ENCODE results near the gene GPRC5C.

The GPRC5C gene

DNA sequence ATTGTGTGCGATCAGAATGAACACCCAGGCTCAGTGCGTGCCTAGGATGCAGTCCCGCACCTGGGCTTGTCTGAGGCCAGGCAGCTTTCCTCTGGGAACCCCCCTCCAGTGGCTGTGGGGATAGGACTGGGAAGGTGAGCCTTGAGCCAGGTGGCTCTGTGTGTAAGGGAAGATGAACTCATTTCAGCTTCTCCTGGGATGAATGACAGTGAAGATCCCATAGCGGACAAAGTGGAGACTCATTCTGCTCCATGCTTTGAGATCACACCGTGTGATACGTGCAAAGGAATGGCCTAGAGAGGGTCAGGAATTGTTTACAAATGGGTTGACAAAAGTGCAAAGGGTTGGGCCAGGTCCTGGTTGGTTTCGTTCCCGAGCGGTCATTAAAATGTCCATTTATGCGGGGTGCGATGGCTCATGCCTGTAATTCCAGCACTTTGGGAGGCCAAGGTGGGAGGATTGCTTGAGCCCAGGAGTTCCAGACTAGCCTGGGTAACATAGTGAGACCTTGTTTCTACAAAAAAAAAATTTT is 15.8 kb downstream of the GPRC5C start:
- no peak for DNase-seq

DNA sequence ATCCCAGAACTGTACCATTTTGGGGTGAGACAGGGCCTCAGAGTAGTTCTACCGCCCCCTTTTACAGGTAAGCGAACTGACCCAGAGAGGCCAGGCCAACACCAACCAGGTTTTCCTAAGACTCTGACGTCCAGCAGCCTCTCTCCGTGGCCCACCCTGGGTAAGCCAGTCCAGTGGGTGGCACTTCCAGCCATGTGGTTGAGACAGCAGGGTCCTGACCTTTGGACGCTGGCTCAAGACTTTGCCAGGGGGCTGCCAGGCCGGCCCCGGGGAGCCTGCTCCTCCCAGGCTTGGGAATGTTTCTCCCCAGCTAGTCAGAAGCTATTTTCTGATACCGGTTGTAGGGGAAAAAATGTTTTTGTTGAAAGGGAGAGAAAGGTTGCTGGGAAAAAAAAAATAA is 16.9 kb downstream of the GPRC5C start:
- in situ Hi-C loops (cut with MboI; ENCODE audit: low pct_unique_long_range_greater_than_20kb, low sequenced_read_pairs), result no loop called here
- no peak for DNase-seq

More for the DNA sequence above, 15.8 kb downstream of the GPRC5C start:
- in situ Hi-C loops (cut with MboI; ENCODE audit: low pct_unique_long_range_greater_than_20kb, low sequenced_read_pairs), result no loop called here

DNA sequence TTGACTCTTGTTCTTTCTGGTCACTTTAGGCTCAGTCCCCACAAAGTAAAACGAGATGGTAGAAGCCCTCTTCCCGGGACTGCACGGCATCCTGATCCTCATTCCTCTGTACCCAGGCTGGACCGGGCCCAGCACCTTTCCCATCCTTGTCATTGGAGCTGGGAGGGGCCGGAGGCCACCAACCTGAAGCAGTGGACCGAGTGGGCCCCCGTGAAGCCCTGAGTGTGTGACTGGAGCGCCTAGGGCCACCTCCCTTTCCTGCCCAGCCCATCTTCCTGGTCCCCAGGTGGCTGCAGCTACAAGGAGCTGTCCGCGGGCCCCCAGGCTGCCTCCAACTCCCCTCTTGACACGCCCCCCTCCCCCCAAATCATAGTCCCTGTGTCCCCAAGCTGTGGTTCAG is 17.4 kb downstream of the GPRC5C start:
- no peak for DNase-seq
- in situ Hi-C loops (cut with MboI; ENCODE audit: low pct_unique_long_range_greater_than_20kb, low sequenced_read_pairs), result no loop called here

DNA sequence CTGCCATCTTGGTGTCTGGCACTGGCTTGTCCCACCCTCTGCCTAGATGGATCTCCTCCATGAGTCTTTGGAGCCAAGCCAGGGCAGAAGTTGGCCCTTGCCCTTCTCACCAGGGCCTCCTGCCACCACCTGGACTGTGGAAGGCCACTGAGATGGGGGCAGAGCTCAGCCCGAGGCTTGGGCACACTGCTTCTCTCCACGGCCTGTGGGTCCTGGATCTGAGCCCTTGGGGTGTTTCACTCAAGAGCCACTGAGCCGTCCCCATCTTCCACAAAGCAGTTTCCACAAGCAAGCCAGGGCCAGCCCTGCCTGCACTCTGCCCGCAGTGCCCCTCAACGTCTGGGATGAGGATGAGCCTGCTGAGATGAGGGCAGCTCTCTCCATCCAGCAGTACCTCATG is 17.9 kb downstream of the GPRC5C start:
- in situ Hi-C loops (cut with MboI; ENCODE audit: low pct_unique_long_range_greater_than_20kb, low sequenced_read_pairs), result loop anchor here (10.0 kb wide), 1 partner anchor 75 kb away; no protein-coding TSS in a partner anchor
- DNase-seq, result no peak

DNA sequence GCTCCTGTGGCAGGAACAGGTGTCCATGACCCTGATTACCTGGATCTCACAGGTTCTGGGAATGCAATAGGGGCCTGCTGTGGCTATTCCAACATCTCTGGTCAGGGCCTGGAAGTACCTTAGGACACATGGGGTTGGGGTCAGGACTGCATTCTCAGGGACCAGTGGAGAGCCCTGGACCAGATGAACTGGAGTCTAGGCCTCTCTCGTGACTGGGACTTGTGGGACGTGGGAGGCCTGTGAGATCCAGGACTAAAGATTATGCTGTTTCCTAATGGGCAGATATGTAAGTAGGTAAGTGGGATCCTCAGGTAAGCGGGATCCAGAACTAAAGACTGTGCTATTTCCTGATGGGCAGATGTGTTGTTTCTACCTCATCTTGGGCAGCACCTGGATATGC is 18.3 kb downstream of the GPRC5C start:
- no peak for DNase-seq
- in situ Hi-C loops (cut with MboI; ENCODE audit: low pct_unique_long_range_greater_than_20kb, low sequenced_read_pairs), result loop anchor here (10.0 kb wide), 1 partner anchor 75 kb away; no protein-coding TSS in a partner anchor

DNA sequence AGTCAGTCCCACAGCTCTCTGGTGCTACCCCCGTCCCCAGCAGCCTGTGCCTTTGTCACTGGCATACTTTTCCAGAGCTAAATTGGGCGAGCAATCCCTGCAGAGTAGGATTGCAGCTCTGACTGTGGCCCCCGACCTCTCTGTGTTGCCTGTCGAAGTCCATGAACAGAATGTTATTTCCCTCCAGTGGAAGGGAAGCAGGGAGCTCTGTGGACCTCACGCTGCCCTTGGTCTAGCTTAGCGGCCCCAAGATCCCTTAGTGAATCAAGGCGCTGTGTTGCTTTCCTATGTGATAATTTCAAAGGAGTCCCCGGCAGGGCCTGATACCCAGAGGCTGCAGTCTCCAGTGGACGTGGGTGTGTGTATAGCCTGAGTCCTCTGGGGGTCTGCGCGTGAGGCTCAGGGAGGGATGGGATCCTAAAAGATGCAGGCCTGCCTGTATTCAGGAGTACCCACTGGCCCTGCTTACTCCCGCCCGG is 19.1 kb downstream of the GPRC5C start:
- DNase-seq, result no peak
- in situ Hi-C loops (cut with MboI; ENCODE audit: low pct_unique_long_range_greater_than_20kb, low sequenced_read_pairs), result loop anchor here (10.0 kb wide), 1 partner anchor 76 kb away; no protein-coding TSS in a partner anchor

DNA sequence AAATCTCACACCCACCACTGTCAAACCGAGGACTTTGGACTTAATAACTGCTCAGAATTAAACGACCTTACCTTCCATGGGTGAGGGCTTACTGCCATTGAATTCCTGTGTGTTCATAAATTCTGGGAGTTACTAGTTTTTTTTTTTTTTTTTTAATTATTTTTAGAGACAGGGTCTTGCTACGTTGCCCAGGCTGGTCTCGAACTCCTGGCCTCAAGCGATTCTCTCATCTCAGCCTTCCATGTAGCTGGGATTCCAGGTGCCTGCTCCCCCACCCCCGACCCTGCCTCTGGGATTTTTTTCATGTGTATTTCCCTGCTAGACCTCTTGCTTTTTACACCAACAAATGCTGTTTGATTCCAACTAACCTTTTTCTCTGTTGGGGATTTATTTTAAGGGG is 19.7 kb downstream of the GPRC5C start:
- in situ Hi-C loops (cut with MboI; ENCODE audit: low pct_unique_long_range_greater_than_20kb, low sequenced_read_pairs), result loop anchor here (10.0 kb wide), 1 partner anchor 77 kb away; no protein-coding TSS in a partner anchor
- no peak for DNase-seq

DNA sequence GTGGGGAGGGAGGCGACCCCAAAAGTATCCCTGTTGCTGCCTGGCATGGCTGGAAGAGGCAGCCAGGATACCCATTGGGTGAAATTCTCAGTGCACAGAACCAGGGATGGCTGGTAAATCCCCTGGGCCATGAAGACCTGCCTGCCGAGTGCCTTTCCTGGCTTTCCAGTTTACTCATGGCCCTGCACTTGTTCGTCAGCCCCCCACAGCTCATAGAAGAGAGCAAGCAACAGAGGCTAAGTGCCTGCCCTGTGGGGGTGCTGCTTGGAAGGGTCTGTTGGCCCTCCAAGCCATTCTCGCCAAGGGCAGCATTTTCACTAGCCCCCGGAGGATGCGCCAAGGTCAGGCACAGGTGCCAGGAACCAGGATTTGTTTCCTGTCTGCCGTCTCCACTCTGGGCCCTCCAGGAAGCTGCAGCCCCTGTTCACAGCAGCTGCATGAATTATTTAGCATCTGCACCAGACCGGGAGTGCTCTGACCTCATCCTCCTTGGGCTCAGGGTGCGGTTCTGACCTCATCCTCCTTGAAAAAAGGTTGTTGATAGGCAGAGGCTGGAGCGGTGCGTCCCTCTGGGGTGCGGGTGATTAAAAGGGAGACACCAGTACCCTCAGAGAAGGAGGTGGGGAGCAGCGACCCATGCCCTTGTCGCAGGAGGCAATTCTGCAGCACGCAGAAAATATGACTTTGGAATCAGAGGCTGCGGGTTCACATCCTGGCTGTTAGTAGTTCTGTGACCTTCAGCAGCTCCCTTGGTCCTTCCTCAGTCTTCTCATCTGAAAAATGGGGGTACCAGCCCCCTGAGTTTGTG is 20.3 kb downstream of the GPRC5C start:
- in situ Hi-C loops (cut with MboI; ENCODE audit: low pct_unique_long_range_greater_than_20kb, low sequenced_read_pairs), result loop anchor here (10.0 kb wide), 1 partner anchor 77 kb away; no protein-coding TSS in a partner anchor
- no peak for DNase-seq

DNA sequence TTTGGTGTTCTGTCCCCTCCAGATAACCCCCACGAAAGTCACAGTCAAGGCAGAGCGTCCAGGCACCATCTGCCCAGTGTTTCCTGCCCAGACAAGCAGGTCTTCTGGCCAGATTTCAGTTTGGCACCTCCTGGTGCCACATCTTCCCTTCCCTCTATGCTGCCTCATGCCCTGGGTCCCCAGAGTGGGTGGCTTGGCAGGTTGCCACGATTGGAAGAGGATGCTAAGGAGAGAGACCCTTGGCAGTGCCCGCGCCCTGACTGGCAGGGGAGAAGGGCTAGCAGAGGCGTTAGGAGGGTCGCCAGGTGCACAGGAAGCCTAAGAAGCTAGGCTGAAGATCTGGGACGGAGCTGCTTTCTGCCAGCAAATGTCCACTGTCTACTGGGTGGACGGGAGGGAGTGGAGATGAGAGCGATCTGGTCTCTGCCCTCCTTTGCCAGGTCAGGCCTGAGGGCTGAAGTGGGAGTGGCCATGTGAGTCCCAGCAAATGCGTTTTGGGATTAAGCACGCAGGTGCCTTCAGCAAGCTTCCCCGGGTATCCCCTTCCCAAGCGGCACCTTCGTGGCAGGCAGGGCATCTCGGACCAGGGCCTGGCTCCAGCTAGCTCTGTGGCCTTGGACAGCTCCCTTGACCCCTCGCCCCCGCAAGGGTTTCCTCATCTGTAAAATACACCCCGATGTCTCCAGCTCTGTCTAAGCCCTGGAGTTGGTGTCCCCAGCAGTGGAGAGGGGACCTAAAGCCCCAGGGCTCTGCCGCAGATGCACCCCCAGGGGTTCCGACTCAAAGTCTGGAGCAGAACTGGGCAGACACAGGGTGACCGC is 21.2 kb downstream of the GPRC5C start:
- in situ Hi-C loops (cut with MboI; ENCODE audit: low pct_unique_long_range_greater_than_20kb, low sequenced_read_pairs), result loop anchor here (10.0 kb wide), 1 partner anchor 78 kb away; no protein-coding TSS in a partner anchor
- no peak for DNase-seq

DNA sequence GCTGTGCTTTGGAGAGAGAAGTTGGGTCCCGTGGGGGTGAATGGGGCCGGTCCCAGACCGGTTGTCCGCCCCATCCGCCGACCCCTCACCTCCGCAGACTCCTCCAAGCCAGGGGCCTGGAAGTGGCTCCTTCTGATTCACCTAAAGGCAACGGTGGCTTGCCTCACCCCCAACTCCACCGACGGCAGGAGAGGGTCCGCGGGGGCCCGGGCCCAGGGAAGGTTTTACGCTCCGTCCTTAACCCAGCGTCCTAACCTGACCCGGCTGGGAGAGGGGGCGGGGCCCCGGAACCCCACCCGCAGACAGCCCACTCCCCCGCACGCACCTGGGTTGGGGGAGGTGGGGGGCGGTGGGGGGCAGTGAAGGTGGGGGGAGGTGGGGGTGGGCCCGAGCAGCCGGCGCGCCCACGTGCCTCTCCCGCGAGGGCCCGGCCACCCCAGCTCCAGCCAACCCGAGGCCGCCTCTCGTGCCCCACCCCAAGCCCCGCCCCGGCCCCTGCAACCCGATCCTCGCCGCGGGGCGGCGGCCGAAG is 21.8 kb downstream of the GPRC5C start:
- in situ Hi-C loops (cut with MboI; ENCODE audit: low pct_unique_long_range_greater_than_20kb, low sequenced_read_pairs), result loop anchor here (10.0 kb wide), 1 partner anchor 79 kb away; no protein-coding TSS in a partner anchor

DNA sequence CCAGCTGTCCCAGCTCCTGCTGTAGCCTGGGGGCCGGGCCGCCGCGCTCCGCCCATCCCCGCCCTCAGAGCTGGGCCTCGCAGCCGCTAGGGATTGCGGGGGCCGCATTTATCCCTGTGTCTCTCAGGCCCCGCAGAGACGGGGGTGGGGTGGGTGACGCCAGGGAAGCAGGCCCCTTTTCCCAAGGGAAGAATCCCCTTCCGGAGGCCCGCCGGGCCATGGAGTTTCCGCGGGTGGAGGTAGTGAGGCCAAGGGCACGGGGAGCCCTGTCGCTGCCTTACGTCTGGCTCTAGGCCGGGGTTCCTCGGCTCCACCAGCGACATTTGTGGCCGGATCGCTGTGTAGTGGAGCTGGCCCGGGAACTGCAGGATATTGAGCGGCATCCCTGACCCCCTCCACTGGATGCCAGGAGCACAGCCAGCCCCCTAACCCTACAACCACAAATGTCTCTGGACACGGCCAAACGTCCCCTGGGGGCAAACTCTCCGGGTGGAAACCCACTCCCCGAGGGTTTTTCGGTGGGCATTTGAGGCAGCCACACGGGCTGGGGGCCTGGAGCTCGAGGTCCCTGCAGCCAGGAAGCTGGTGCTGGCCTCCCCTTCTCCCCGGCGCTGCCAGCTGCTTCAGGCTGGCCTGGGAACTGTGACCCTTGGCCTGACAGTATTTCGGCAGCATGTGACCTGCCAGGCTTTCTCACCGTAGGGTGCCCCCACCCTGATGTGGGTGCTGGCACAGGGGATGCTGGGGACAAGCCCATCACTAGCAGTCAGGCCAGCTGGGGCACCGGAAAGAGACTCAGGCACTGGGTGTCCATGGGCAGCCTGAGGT is 22.5 kb downstream of the GPRC5C start:
- DNase-seq, result no peak
- in situ Hi-C loops (cut with MboI; ENCODE audit: low pct_unique_long_range_greater_than_20kb, low sequenced_read_pairs), result loop anchor here (10.0 kb wide), 1 partner anchor 80 kb away; no protein-coding TSS in a partner anchor

More for the DNA sequence above, 21.8 kb downstream of the GPRC5C start:
- DNase-seq, result peak; percentile 69

DNA sequence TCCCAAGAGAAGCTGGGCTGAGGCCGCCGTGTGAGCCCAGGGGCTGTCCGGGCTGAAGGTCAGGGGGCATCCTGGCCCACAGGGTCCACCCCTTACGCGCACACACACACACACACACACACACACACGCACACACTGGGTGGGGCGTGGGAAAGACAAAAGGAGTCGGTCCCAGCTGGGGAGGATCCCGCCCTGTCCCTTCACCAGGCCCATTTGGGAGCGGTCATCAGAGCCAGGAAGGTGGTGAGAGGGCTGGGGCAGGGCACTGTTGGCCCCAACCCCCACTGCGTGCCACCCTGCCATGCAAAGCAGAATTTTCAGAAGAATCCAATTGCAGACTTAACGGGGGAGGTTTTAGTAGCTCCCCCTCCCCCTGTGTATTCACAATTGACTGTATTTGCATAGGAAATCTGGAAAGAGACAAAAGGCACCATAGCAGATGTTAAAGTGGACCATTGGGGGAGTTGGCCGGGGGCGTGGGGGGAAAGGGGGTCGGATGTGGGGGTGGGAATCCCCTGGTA is 23.2 kb downstream of the GPRC5C start:
- no peak for DNase-seq
- in situ Hi-C loops (cut with MboI; ENCODE audit: low pct_unique_long_range_greater_than_20kb, low sequenced_read_pairs), result loop anchor here (10.0 kb wide), 1 partner anchor 80 kb away; no protein-coding TSS in a partner anchor

DNA sequence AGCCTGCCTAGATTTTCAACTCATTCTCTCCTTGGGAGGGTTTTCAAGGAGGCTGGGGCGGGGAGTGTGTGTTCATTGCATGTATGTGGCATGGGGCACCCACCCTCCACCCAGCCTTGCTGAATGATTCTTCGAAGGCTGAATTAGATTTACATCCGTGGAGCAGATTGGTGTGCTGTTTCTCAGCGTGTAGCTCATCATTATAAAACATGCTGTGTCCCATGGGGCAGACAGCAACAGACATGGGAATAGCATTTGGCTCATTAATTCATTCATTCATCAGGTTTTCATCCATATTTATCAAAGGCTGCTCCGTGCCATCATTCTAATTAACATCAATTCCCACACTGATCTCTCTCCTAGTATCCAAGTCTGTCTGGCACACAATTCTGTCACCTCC is 23.9 kb downstream of the GPRC5C start:
- in situ Hi-C loops (cut with MboI; ENCODE audit: low pct_unique_long_range_greater_than_20kb, low sequenced_read_pairs), result loop anchor here (10.0 kb wide), 1 partner anchor 81 kb away; no protein-coding TSS in a partner anchor
- DNase-seq, result no peak

DNA sequence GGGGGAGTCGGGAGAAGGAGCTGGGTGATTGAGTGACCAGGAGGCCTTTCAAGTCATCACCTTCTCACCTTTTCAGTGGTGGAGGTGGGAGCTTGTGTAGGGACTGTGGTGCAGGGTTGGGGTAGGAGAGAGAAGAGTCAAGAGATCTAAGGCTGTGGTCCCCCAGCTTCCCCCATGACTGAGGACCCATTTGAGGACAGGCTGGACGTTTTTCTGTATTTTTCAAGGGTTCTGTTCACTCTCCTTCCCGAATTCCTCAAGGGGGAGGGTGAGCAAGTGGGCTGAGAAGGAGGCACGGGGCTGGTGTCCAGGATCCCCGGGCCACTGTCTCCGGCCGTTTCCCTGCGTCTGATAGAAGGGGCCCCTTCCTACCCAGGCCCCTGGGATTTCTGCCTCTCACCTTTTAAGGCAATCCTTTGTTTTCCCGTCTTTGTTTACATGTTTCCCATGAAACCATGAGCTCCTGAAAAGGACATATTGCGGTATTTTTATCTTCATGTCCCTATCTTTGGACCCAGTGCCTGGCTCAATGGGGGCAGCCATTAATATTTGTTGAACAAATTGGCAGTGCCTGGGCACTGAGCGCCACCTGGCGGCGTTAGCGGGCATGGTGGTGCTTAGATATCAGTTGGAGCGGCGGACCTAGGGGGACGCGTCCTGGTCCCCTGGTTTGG is 25.4 kb downstream of the GPRC5C start:
- peak; percentile 74 for DNase-seq
- in situ Hi-C loops (cut with MboI; ENCODE audit: low pct_unique_long_range_greater_than_20kb, low sequenced_read_pairs), result loop anchor here (10.0 kb wide), 1 partner anchor 82 kb away; no protein-coding TSS in a partner anchor

DNA sequence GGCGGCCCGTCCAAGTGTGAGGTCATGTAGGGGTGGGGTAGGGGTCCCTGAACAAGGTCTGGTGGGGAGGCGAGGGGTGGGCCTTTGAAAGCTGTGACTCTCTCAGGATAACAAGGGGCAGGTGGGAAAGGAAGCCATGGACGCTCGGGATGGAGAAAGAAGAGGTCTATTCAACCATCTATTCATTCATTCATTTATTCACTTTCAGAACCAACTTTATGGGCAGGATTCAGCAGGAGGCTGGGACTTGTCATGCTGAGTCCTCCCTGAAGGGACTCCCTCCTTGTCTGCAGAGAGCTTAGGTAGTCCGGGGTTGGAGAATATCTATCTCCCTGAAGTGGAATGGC is 25.9 kb downstream of the GPRC5C start:
- no peak for DNase-seq
- in situ Hi-C loops (cut with MboI; ENCODE audit: low pct_unique_long_range_greater_than_20kb, low sequenced_read_pairs), result loop anchor here (10.0 kb wide), 1 partner anchor 83 kb away; no protein-coding TSS in a partner anchor

DNA sequence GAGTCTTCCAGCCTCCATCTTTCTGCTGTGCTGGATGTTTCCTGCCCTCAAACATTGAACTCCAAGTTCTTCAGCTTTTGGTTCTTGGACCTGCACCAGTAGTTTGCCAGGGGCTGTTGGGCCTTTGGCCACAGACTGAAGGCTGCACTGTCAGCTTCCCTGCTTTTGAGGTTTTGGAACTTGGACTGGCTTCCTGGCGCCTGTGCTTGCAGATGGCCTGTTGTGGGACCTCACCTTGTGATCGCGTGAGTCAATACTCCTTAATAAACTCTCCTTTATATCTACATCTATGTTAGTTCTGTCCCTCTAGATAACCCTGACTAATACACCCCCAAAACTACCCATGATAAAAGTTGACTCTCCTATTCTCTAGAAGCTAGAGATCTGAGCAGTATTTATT is 26.9 kb downstream of the GPRC5C start:
- no peak for DNase-seq

DNA sequence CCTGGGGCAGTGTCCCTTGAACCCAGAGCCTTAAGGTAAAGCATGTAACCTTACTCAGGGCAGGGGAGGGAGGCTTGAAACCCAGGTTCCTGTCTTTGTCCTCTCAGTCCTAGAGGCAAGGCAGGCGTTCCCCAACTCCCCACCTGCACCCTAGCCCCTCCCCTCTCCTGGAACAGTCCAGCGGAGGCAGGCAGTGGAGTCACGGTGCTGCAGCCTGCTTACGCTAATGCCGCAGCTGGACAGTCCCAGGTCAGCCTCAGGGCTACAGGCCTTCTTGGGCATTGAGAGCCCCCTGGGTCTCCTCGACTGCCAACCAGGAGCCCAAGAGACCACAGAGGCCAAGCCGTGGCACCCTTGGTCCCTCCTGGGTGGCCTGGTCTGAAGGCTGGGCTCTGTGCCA is 27.7 kb downstream of the GPRC5C start:
- in situ Hi-C loops (cut with MboI; ENCODE audit: low pct_unique_long_range_greater_than_20kb, low sequenced_read_pairs), result loop anchor here (10.0 kb wide), 1 partner anchor 85 kb away; no protein-coding TSS in a partner anchor

More for the DNA sequence above, 26.9 kb downstream of the GPRC5C start:
- in situ Hi-C loops (cut with MboI; ENCODE audit: low pct_unique_long_range_greater_than_20kb, low sequenced_read_pairs), result loop anchor here (10.0 kb wide), 1 partner anchor 84 kb away; no protein-coding TSS in a partner anchor

More for the DNA sequence above, 27.7 kb downstream of the GPRC5C start:
- DNase-seq, result no peak
